Large intestine (tissue), 3 donors: ENCODE measurements around the gene MIOX. TPM values are rescaled to one million over a fixed set of nuclear protein-coding genes. Genes with fewer than 3 reads are reported as not detected.

Experiments used
- DNase-seq, 2 donors: peaks; one replicate each; pipeline versions ENCODE4 v3.0.0 to v3.0.0-alpha.2; 2013
- H3K27ac ChIP-seq: one replicate; pipeline ENCODE4 v1.5.1; 2013; ENCODE audit warnings: low read length
- H3K27me3 ChIP-seq: 2 replicates; pipeline ENCODE4 v1.6.1; 2013; ENCODE audit warnings: low read length; ENCODE audit not compliant: control insufficient read depth, insufficient read depth
- H3K36me3 ChIP-seq: 2 replicates; pipeline ENCODE4 v1.6.1; 2013; ENCODE audit warnings: low read length; ENCODE audit not compliant: control insufficient read depth, insufficient read depth
- H3K4me1 ChIP-seq: one replicate; pipeline ENCODE4 v1.6.1; 2013; ENCODE audit warnings: low read length; ENCODE audit not compliant: control insufficient read depth, insufficient read depth
- H3K4me3 ChIP-seq: one replicate; pipeline ENCODE4 v1.5.1; 2013; ENCODE audit warnings: low read length
- H3K9me3 ChIP-seq: one replicate; pipeline ENCODE4 v1.6.1; 2013; ENCODE audit warnings: mild to moderate bottlenecking, low read depth, low read length, moderate library complexity; ENCODE audit not compliant: control insufficient read depth
- WGBS: methylation state at CpG from one replicate; pipeline ENCODE4 v1.1.5; 2013; ENCODE audit warnings: low lambda C conversion rate; ENCODE audit not compliant: insufficient coverage; 5-methylcytosine and 5-hydroxymethylcytosine counted together
- polyA plus RNA-seq: library from polyadenylated mRNA; unstranded; fragments of 120-200 nt; gene quantifications from one replicate; pipeline ENCODE4 v1.2.1, GENCODE V29; 2013

Gene MIOX
- polyA plus RNA-seq, 1 donor: 0.60 TPM

GRCh38 chr22:50465066-50465930 is 21.4 kb upstream of the MIOX start:
- Histone ChIP-seq H3K27ac (no peak overlapping the region), H3K27me3 (no peaks in the 10 kb centered on the region), H3K4me3 (no peak overlapping the region), H3K36me3 (peaks cover 81% of the 10 kb centered on the region), H3K9me3 (no peaks in the 10 kb centered on the region), H3K4me1 (peaks cover 16% of the 10 kb centered on the region)
- WGBS: no CpG with 5 or more reads among the region's 30 CpGs
- DNase-seq: no peak

GRCh38 chr22:50467341-50467740 is 19.3 kb upstream of the MIOX start:
- Histone ChIP-seq H3K4me1 (peaks cover 36% of the 10 kb centered on the region), H3K27me3 (no peaks in the 10 kb centered on the region), H3K27ac (no peak overlapping the region), H3K4me3 (no peak overlapping the region), H3K9me3 (no peaks in the 10 kb centered on the region), H3K36me3 (peaks cover 65% of the 10 kb centered on the region)
- no peak for DNase-seq
- no CpG with 5 or more reads among the region's 24 CpGs for WGBS

- Histone ChIP-seq H3K27ac (no peak overlapping the region), H3K27me3 (no peaks in the 10 kb centered on the region), H3K4me1 (peaks cover 42% of the 10 kb centered on the region), H3K36me3 (peaks cover 59% of the 10 kb centered on the region), H3K4me3 (no peak overlapping the region), H3K9me3 (no peaks in the 10 kb centered on the region)
- DNase-seq: no peak
- no CpG with 5 or more reads among the region's 22 CpGs for WGBS
Measured at GRCh38 chr22:50467773-50468440, 18.8 kb upstream of the MIOX start.

GRCh38 chr22:50468626-50469025 is 18.0 kb upstream of the MIOX start:
- peaks cover 52% of the 10 kb centered on the region for H3K36me3 ChIP-seq
- no peaks in the 10 kb centered on the region for H3K9me3 ChIP-seq
- H3K27me3 ChIP-seq: no peaks in the 10 kb centered on the region
- no CpG with 5 or more reads among the region's 8 CpGs for WGBS
- no peak overlapping the region for H3K27ac ChIP-seq
- no peak overlapping the region for H3K4me3 ChIP-seq
- DNase-seq: no peak
- peaks cover 49% of the 10 kb centered on the region for H3K4me1 ChIP-seq

GRCh38 chr22:50469377-50470305 is 17.0 kb upstream of the MIOX start:
- DNase-seq: peak; percentile 84 to 93
- WGBS: no CpG with 5 or more reads among the region's 25 CpGs
- Histone ChIP-seq H3K4me1 (peaks cover 53% of the 10 kb centered on the region), H3K27ac (peak overlapping the region; percentile 83), H3K36me3 (peaks cover 42% of the 10 kb centered on the region), H3K9me3 (no peaks in the 10 kb centered on the region), H3K27me3 (no peaks in the 10 kb centered on the region), H3K4me3 (no peak overlapping the region)

- Histone ChIP-seq H3K4me1 (peaks cover 56% of the 10 kb centered on the region), H3K27me3 (no peaks in the 10 kb centered on the region), H3K9me3 (no peaks in the 10 kb centered on the region), H3K4me3 (no peak overlapping the region), H3K36me3 (peaks cover 33% of the 10 kb centered on the region), H3K27ac (peak overlapping the region; percentile 83)
- DNase-seq: peak; percentile 54 to 75
- no CpG with 5 or more reads among the region's 6 CpGs for WGBS
Measured at GRCh38 chr22:50470491-50470890, 16.2 kb upstream of the MIOX start.

GRCh38 chr22:50471197-50471847 is 15.3 kb upstream of the MIOX start:
- no peak overlapping the region for H3K4me3 ChIP-seq
- no CpG with 5 or more reads among the region's 21 CpGs for WGBS
- no peak for DNase-seq
- no peaks in the 10 kb centered on the region for H3K9me3 ChIP-seq
- H3K36me3 ChIP-seq: peaks cover 25% of the 10 kb centered on the region
- H3K27me3 ChIP-seq: no peaks in the 10 kb centered on the region
- H3K27ac ChIP-seq: peak overlapping the region; percentile 83
- H3K4me1 ChIP-seq: peaks cover 59% of the 10 kb centered on the region

- no peak overlapping the region for H3K4me3 ChIP-seq
- H3K36me3 ChIP-seq: peaks cover 19% of the 10 kb centered on the region
- H3K9me3 ChIP-seq: no peaks in the 10 kb centered on the region
- no CpG with 5 or more reads among the region's 5 CpGs for WGBS
- DNase-seq: no peak
- H3K27me3 ChIP-seq: peaks cover 2% of the 10 kb centered on the region
- H3K4me1 ChIP-seq: peaks cover 59% of the 10 kb centered on the region
- no peak overlapping the region for H3K27ac ChIP-seq
Measured at GRCh38 chr22:50471962-50472361, 14.7 kb upstream of the MIOX start.

GRCh38 chr22:50473088-50473487 is 13.6 kb upstream of the MIOX start:
- DNase-seq: no peak
- H3K27ac ChIP-seq: no peak overlapping the region
- peaks cover 8% of the 10 kb centered on the region for H3K27me3 ChIP-seq
- H3K4me1 ChIP-seq: peaks cover 59% of the 10 kb centered on the region
- no peak overlapping the region for H3K4me3 ChIP-seq
- peaks cover 9% of the 10 kb centered on the region for H3K36me3 ChIP-seq
- no peaks in the 10 kb centered on the region for H3K9me3 ChIP-seq
- WGBS: no CpG with 5 or more reads among the region's 6 CpGs
